AML-193 (cell line): Measurements from ENCODE around the gene CA9.
"Not testable (repeated sequence)": the region's sequence is repeated elsewhere in the genome, so short reads cannot be mapped to it uniquely, and the experiment has no call there.

ENCODE experiments used
- DNase-seq, 2 experiments: peaks; one replicate each; lab custom pipeline; 2025; lab: John Stamatoyannopoulos, UW

The CA9 gene

GRCh38 chr9:35673132-35674024 lies at the start of gene CA9:
CA9 (plus strand) TSS chr9:35673928; CDS start chr9:35673960, 32 bp downstream.
- DNase-seq, result no peak

GRCh38 chr9:35627575-35627974 lies 46.2 kb upstream of the CA9 start:
- no peak for DNase-seq

DNA sequence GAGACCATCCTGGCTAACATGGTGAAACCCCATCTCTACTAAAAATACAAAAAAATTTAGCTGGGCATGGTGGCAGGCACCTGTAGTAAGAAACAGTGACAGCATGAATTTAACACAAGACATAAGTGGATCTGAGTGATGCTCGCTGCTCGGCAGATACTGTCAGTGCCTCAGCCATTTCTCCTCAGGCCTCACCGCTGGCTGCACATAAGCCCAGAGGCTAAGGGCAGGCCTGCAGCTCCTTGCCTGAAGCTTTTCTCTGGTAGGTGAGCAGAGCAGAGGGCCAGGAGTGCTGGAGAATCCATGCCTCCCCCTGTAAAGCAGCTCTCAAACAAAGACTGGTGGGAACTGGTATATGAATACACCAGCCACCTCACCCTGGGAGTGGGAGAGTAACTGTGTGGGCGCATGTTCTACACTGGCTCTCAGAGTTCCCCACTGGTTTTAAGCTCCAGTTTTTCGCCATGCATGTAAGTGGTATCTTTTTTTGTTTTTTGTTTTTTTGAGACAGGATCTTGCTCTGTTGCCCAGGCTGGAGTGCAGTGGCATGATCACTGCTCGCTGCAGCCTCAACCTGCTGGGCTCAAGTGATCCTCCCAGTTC lies 45.2 kb upstream of the CA9 start:
- DNase-seq, result no peak

GRCh38 chr9:35629597-35629996 lies 44.1 kb upstream of the CA9 start:
- no peak for DNase-seq

DNA sequence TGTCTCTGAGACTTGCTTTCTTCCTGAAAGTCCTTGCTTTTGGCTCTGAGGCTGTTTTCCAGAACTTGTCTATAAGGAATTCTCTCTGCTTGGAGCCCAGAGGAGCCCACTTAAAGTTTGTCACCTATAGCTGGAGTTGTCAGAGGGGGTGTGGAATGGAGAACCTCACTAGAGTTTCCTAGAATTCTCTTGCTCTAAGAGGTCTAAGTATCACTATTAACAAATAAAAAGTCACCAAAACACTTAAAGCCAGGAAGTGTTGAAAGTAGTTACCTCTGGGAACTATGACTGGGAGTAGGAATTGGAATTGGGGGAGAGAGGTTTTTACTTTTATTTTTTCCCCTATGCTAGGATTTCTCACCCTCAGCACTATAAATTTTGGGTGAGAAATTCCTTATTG lies 38.0 kb upstream of the CA9 start:
- DNase-seq, result no peak

GRCh38 chr9:35636135-35636876 lies 37.4 kb upstream of the CA9 start:
- no peak for DNase-seq

- not testable (repeated sequence) for DNase-seq
These were observed 36.9 kb upstream of the CA9 start for GRCh38 chr9:35636877-35637246.

DNA sequence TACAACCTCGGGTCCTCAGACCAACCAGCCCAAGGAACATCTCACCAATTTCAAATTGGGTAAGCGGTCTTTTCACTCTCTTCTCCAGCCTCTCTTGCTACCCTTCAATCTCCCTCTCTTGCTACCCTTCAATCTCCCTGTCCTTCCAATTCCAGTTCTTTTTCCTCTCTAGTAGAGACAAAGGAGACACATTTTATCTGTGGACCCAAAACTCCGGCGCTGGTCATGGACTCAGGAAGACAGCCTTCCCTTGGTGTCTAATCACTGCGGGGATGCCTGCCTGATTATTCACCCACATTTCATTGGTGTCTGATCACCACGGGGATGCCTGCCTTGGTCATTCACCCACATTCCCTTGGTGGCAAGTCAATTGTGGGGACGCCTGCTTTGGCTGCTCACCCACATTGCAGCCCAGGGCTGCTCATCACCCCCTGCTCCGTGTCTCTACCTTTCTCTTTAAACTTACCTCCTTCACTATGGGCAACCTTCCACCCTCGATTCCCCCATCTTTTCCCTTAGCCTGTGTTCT lies 36.2 kb upstream of the CA9 start:
- DNase-seq, result not testable (repeated sequence)

DNA sequence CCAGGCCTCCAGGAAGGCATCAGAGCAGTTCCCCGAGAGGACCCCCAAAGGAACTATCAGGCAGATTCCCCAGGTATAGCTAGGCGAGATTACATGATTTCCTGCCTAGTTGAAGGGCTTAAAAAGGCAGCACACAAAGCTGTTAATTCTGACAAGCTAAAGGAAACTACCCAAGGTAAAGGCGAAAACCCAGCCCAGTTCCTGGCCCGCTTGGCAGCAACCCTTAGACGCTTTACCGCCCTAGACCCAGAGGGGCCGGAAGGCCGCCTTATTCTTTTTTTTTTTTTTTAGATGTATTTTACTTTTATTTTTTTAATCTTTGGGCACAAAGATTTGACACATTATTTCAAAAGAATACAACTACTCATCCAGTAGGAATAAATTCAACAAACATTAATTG lies 35.0 kb upstream of the CA9 start:
- not testable (repeated sequence) for DNase-seq

DNA sequence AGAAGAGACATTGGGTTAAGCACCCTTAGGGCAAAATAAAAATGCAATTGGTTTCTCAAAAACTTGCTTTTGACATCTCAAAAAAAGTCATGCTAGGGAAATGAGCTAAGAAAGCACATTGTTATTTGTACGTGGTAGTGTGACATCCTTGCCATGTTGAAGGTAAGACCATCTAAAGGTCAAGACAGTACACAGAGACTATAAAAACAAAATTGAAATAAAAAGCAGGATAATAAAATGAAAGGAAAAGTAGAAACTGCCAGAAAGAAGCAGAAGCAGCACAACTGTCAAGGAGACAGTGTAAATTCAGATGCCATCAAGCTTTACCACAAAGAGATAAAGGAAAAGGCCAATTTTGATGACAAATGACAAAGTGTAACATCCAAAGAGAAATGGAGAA lies 34.5 kb upstream of the CA9 start:
- not testable (repeated sequence) for DNase-seq

DNA sequence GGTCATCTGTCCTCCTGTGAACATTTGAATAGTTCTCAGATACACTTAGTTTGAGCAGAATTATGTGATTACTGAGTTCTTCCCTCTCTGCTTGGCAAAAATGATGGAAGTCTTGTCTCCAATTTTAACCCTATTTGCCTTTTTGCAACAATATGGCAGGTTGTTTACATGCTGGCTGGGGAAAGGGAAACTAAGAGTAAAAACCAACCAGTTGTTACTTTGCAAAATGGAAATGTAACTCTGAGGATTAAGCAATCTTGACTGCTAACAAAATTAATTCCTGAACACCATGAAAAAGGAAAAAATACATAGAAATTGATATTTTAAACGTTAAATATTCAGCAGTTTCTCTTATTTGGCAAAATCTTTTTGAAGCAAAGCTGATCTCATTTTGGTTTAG lies 34.1 kb upstream of the CA9 start:
- no peak for DNase-seq

DNA sequence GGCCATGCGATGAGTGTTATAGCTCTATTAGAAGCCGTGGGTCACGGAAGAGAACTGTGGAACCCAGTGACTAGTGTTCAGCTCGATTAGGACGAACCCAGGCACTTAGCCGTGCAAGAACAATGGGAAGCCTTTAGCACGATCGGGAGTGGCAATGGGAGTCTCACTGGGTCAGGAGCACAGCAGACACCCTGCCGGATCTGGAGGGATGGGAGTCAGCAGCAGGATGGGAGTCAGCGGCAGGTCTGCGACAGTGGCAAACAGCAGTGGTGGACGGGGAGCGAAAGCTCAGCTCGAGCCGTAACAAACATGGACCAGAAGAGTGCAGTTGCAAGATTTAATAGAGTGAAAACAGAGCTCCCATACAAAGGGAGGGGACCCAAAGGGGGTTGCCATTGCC lies 33.3 kb upstream of the CA9 start:
- DNase-seq, result not testable (repeated sequence)

DNA sequence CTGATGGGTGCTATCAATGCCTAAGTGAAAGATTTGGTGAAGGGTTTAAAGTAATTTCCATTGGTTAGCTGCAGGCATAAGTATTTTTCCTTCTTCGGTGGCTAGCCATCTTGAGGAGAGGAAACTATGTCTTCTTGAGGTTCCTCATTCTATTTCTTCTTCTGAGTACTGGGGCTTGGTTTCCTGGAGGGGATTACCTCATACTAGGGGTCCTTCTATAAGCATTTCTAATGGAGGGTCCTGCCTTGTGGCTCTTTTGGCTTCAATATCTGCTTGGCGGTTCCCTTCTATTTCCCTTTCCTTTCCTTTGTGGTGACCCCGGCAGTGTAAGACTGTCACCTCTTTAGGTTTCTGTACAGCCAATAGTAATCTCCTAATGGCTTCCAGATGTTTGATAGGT lies 32.2 kb upstream of the CA9 start:
- DNase-seq, result not testable (repeated sequence)

DNA sequence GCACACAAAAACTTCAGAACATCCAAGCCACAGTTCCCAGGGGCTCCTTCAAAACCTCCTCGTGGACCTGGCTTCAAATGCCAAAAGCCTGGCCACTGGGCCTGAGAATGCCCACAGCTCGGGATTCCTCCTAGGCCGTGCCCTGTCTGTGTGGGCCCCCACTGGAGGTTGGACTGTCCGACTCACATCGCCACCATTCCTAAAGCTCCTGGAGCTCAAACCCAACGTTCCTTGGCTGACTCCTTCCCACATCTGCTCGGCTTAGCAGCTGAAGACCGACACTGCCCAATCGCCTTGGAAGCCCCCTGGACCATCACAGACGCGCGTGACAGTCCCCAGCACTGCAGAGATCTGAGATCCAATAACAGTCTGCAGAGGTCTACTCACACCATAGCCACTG lies 30.7 kb upstream of the CA9 start:
- DNase-seq, result no peak

- DNase-seq, result not testable (repeated sequence)
These were observed 28.0 kb upstream of the CA9 start for GRCh38 chr9:35645736-35646135.

DNA sequence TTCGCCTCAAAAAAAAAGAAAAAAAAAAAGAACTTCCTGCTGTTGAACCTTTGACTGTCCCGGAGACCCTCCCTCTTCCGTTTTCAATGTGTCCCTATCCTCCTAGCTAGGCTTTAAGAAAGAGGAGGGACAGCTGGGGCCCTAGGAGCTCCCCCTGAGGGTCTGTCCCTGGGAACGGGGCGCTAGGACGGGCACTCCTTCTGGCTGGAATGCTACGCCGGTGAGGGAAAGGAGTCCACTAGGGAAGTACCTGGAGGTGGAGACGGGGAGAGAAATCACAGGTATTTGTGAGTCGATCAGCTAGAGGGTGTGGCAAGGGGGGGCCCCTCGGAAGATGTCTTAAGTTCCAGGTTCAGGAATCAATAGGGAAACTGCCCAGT lies 27.6 kb upstream of the CA9 start:
- DNase-seq, result peak in 1 of 2 experiments; percentile 18

- DNase-seq, result peak; percentile 74 to 81
These were observed 27.0 kb upstream of the CA9 start for GRCh38 chr9:35646533-35647265.

GRCh38 chr9:35649431-35650340 lies 24.0 kb upstream of the CA9 start:
- DNase-seq, result no peak

GRCh38 chr9:35650341-35651158 lies 23.2 kb upstream of the CA9 start, which contains the start of gene SIT1:
SIT1 (minus strand) TSS chr9:35650931; CDS start chr9:35650853, 78 bp downstream.
- no peak for DNase-seq
